ENCODE results near the gene NCAN.

DNA sequence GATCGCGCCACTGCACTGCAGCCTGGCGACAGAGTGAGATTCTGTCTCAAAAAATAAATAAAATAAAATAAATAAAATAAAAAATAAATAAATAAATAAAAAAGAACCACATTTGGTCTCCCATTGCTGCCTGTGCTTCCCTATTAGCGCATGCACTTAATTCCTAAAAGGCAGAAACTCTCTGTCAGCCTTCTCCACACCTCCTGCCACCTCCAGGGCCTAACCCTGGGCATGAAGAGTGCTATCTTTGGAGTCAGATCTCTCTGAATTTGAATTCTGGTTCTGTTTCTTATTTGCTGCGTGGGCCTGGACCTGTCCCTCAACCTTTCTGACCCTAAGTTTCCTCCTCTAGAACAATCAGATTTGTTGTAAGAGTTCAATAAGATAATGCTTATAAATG, 11.3 kb downstream of the NCAN start:
- TF ChIP-seq, protein P1, sequence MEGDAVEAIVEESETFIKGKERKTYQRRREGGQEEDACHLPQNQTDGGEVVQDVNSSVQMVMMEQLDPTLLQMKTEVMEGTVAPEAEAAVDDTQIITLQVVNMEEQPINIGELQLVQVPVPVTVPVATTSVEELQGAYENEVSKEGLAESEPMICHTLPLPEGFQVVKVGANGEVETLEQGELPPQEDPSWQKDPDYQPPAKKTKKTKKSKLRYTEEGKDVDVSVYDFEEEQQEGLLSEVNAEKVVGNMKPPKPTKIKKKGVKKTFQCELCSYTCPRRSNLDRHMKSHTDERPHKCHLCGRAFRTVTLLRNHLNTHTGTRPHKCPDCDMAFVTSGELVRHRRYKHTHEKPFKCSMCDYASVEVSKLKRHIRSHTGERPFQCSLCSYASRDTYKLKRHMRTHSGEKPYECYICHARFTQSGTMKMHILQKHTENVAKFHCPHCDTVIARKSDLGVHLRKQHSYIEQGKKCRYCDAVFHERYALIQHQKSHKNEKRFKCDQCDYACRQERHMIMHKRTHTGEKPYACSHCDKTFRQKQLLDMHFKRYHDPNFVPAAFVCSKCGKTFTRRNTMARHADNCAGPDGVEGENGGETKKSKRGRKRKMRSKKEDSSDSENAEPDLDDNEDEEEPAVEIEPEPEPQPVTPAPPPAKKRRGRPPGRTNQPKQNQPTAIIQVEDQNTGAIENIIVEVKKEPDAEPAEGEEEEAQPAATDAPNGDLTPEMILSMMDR (IDR thresholded peaks at IDR 0.05), result no peak
- TF ChIP-seq POLR2A (IDR thresholded peaks at IDR 0.05), result no peak
